HS-5 (cell line): ENCODE results near the gene SLC9A6.
"Not testable (repeated sequence)": the region's sequence is repeated elsewhere in the genome, so short reads cannot be mapped to it uniquely, and the experiment has no call there.

Experiments used
- DNase-seq: peaks from one replicate; pipeline ENCODE4 v3.0.0-alpha.2; 2012; ENCODE audit warnings: low read depth

SLC9A6 gene

GRCh38 chrX:136030303-136031191 lies 45.3 kb downstream of the SLC9A6 start:
- peak; percentile 14 for DNase-seq

GRCh38 chrX:136031626-136032025 lies 46.4 kb downstream of the SLC9A6 start:
- no peak for DNase-seq

GRCh38 chrX:136032370-136032769 lies 47.1 kb downstream of the SLC9A6 start:
- no peak for DNase-seq

- DNase-seq: no peak
Measured at GRCh38 chrX:136034668-136035067, 49.4 kb downstream of the SLC9A6 start.

- no peak for DNase-seq
Measured at GRCh38 chrX:136035663-136036062, 50.4 kb downstream of the SLC9A6 start.

DNA sequence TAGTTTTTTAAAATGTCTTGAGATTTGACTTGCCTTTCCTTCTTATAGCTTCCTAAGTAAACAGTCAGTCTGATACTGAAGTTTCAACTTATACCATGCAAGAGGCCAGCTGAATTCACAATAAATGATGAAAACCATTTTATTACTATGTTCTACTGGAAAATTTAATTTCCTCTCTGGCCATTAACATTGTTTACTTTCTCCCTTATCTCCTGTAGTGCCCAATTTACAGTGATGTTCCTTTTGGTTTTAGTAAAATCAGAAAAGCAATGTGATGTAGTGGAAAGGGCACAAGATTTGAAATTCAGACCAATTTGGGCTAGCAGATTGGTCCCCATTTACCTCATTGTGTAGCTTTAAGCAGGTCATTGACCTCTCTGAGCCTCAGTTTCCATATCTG lies 54.2 kb downstream of the SLC9A6 start:
- no peak for DNase-seq

GRCh38 chrX:136039968-136040367 lies 54.7 kb downstream of the SLC9A6 start:
- DNase-seq: no peak

DNA sequence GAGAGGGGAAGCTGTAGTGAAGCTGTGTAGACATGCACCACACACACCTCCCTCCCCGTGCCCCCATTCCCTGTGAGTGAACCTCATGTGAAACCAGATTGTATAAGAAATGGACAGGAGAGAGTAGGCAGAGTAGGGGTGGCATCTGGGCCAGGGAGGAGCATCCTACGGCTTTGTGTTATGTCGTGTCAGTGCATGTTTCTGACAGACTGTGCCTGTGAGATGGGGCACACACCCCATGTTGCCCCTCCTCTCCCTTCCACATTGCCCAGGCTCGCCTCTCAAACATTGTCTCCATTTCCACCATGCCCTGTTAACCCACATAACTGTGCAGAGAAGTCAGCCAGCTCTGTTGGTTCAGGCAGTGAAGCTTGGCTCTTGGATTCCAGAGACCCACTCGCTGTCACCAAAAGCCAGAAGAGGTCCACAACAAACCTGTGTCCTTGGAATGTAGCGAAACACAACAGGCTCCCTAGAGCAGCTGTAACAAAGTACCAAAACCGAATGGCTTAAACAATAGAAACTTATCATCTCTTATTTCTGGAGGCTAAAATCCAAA lies 56.1 kb downstream of the SLC9A6 start:
- DNase-seq: no peak

- DNase-seq: no peak
Measured at GRCh38 chrX:136045008-136045407, 59.8 kb downstream of the SLC9A6 start.

GRCh38 chrX:136046295-136047015 lies 61.2 kb downstream of the SLC9A6 start:
- no peak for DNase-seq

DNA sequence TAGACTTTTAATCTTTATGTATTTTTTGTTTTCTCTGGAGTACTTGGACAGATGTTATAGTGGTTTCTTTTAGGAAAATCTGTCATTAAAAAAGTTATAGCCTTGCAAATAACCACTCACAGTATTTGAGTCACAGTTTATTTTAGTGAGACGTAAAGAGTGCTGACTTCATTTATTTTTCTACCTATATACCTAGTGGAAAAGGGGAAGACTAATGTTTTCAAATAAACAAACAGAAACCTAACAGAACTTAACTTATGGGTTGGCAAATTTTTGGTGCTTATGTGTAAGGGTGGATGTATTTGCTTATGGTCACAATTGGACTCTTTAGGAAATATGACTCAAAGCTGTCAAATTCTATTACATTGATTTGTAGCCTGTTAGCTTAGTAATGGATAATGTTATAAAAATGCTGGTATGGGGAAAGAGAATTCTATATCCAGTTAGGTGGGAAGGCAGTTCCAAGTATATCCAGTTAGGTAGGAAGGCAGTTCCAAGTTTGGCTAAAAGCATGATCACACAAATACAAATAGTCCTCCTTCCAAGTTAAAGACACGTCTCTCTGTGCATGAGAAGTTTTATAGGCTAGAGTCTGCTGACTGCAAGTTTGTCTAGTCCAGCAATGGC lies 61.9 kb downstream of the SLC9A6 start:
- DNase-seq: peak; percentile 38

- no peak for DNase-seq
Measured at GRCh38 chrX:136047969-136048368, 62.7 kb downstream of the SLC9A6 start.

DNA sequence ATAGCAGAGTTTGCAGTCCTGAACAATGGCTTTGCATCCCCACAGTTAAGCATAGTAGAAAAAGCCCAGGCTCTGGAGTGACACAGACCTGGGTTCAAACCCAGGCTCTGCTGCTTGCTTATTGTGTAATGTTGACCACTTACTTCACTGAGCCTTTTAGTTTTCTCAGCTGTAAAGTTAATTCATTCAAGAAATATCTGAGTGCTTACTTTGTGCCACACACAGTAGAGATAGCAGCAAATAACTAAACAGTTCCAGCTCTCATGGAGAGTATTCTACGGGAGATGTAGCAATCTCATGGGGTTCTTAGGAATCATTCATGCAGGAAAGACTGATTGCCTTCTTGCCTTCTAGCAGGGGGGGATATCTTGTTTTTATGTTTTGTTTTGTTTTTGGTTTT lies 63.2 kb downstream of the SLC9A6 start:
- no peak for DNase-seq

GRCh38 chrX:136049608-136050007 lies 64.4 kb downstream of the SLC9A6 start:
- no peak for DNase-seq

GRCh38 chrX:136050875-136051274 lies 65.6 kb downstream of the SLC9A6 start:
- not testable (repeated sequence) for DNase-seq

GRCh38 chrX:136051611-136052010 lies 66.4 kb downstream of the SLC9A6 start:
- no peak for DNase-seq

DNA sequence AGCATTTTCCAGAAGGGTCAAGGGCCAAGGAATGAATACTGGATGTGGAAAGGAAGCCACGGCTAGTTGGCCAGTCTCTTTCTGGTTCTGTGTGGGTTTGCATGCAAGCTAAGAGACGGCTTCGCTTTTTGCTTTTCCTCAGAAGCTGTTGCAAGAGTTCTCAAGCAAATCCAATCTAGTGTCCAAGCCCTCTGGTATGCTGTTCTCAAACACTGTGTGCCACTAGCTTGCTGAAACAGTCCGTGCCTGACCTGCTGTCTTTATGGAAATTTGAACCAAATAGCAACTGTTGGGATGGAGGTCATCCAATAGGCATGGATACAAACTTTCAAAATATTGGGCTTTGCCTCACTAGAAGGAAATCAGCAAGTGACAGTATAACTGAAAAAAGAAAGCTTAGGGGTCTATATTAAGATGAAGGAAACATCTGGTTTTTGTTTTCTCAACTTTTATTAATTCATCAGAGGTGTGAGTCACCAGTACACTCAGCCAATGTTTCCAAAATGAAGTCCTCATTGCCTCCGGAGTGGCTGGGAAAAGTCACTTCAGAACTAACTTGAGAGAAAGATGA lies 70.5 kb downstream of the SLC9A6 start:
- DNase-seq: peak; percentile 30

- no peak for DNase-seq
Measured at GRCh38 chrX:136057567-136057966, 72.3 kb downstream of the SLC9A6 start.

DNA sequence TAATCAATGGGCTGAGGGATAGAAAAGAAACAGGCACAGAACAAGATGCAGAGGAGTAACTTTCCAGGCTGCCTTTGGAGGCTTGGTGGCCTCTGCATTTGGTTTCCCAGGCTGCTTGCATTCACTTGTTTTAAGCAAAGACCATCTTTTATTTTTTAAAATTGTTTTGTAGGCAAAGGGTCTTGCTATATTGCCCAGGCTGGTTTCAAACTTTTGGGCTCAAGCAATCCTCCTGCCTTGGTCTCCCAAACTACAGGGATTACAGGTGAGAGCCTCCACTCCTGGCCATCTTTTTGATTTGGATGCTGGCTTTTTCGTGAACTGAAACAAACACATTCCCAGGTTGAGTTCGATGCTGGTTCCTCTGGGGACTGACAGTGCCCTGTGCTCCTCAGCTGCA lies 74.1 kb downstream of the SLC9A6 start:
- no peak for DNase-seq

DNA sequence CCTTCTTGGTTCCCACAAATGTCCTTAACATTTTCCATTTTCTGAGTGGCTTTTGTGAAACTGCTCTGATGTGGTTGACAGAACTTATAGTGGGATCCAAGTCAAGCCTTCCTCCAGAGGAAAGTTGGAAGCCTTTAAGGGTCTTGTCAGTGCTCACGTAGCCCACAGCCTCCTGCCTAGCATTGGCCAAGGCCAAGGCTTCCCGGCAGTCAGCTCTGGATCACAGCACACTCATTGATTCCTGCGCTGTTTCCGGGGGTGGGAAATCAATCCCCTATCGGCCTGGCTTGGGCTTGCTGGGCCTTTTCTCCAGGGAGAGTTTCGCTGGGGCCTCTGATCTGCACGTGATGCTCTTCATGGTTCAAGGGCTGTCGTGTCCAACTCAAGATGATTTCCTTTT lies 76.1 kb downstream of the SLC9A6 start:
- DNase-seq: no peak

DNA sequence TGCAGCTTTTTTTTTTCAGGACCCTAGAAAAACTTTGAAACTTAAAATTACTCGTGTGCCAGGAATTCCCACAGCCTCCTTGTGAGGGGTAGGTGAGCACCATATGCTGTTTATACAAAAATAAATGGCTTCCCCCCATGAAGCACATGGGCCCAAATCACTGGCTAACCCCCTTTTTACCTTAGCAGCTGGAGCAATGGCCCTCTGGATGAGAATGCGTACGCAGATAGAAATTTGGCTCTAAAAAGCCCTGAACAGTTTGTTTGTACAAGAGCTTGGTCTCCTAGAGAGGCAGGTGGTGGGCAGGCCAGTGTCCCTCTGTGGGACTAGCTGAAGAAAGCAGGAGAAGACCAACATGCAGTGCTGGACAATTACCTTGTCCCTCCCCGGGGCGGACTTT lies 76.5 kb downstream of the SLC9A6 start:
- no peak for DNase-seq
